HepG2 (cell line): ENCODE results near the gene CASKIN1. TPM values are rescaled to one million over a fixed set of nuclear protein-coding genes. Genes with fewer than 3 reads are reported as not detected.

Experiments used
- ADNP ChIP-seq: sonication (generic); formaldehyde crosslinking; IDR thresholded peaks from 2 replicates; pipeline ENCODE4 v1.4.0; 2020; ENCODE audit warnings: missing genetic modification reagents
- ATF7 ChIP-seq, 2 experiments: fragments of 450-650 bp in 1 of 2; sonication (generic) in 1 of 2; formaldehyde crosslinking in 1 of 2; IDR thresholded peaks; 2 replicates each; pipeline versions ENCODE4 v1.4.0 to v1.6.1; 2016 to 2020; ENCODE audit warnings: antibody characterized with exemption in 1 of 2, mild to moderate bottlenecking in 1 of 2, missing genetic modification reagents in 1 of 2
- CCDC6 ChIP-seq: sonication (generic); formaldehyde crosslinking; IDR thresholded peaks from 2 replicates; pipeline ENCODE4 v1.8.1; 2022; ENCODE audit warnings: mild to moderate bottlenecking, missing genetic modification reagents, moderate library complexity
- GABPA ChIP-seq, 2 experiments: IDR thresholded peaks; 2 replicates each; pipeline ENCODE4 v1.6.1; 2011 to 2016; ENCODE audit warnings: low read depth in 2 of 2, low read length in 1 of 2, missing biosample characterization in 1 of 2, missing genetic modification characterization in 1 of 2
- HNRNPK ChIP-seq: fragments of 200-400 bp; formaldehyde crosslinking; IDR thresholded peaks from 2 replicates; pipeline ENCODE4 v1.6.1; 2018; ENCODE audit warnings: low read length, low read depth, moderate library complexity, mild to moderate bottlenecking; ENCODE audit not compliant: poor library complexity, severe bottlenecking
- IKZF4 ChIP-seq: sonication (generic); formaldehyde crosslinking; IDR thresholded peaks from 2 replicates; pipeline ENCODE4 v1.5.1; 2020; ENCODE audit warnings: borderline replicate concordance, mild to moderate bottlenecking, low read depth, missing genetic modification reagents; ENCODE audit errors: not compliant biosample characterization
- ISL2 ChIP-seq: sonication (generic); formaldehyde crosslinking; IDR thresholded peaks from 2 replicates; pipeline ENCODE4 v1.5.0; 2020; ENCODE audit warnings: missing genetic modification reagents
- MYNN ChIP-seq: sonication (generic); formaldehyde crosslinking; IDR thresholded peaks from 2 replicates; pipeline ENCODE4 v1.4.0; 2020; ENCODE audit warnings: mild to moderate bottlenecking, low read depth, missing genetic modification reagents
- SIX4 ChIP-seq: sonication (generic); formaldehyde crosslinking; IDR thresholded peaks from 2 replicates; pipeline ENCODE4 v1.4.0; 2020; ENCODE audit warnings: missing genetic modification reagents
- SMC3 ChIP-seq: IDR thresholded peaks from 2 replicates; pipeline ENCODE4 v1.6.1; 2011; ENCODE audit warnings: low read length, improper control_type of control experiment
- SP140L ChIP-seq: sonication (generic); formaldehyde crosslinking; IDR thresholded peaks from 2 replicates; pipeline ENCODE4 v1.4.0; 2020; ENCODE audit warnings: missing genetic modification reagents, borderline replicate concordance
- TOPORS ChIP-seq: sonication (generic); formaldehyde crosslinking; IDR thresholded peaks from 2 replicates; pipeline ENCODE4 v1.8.0; 2023; ENCODE audit warnings: mild to moderate bottlenecking, missing genetic modification reagents
- ZBTB7A ChIP-seq: sonication (generic); formaldehyde crosslinking; IDR thresholded peaks from 2 replicates; pipeline ENCODE4 v1.8.0; 2022; ENCODE audit warnings: mild to moderate bottlenecking, missing genetic modification reagents
- ZKSCAN5 ChIP-seq: sonication (generic); formaldehyde crosslinking; IDR thresholded peaks from 2 replicates; pipeline ENCODE4 v1.5.1; 2020; ENCODE audit warnings: mild to moderate bottlenecking, missing genetic modification reagents
- ZNF780A ChIP-seq: sonication (generic); formaldehyde crosslinking; IDR thresholded peaks from 2 replicates; pipeline ENCODE4 v1.8.0; 2022; ENCODE audit warnings: mild to moderate bottlenecking, missing genetic modification reagents, moderate library complexity
- polyA plus RNA-seq, 8 experiments: library from polyadenylated mRNA; depleted of rRNA in 3 of 8; stranded (reverse) in 7 of 8; unstranded in 1 of 8; fragments of >200 nt; fragmentation: Illumina TruSeq in 4 of 8; extraction: Trizol in 4 of 8; gene quantifications; 2 replicates each; pipeline versions ENCODE4 v1.2.1 to v1.2.3, GENCODE V29; 2011 to 2016; ENCODE audit warnings: low read depth in 4 of 8, missing spikeins in 1 of 8, mixed read lengths in 1 of 8; ENCODE audit not compliant: insufficient read depth in 1 of 8
- total RNA-seq, 5 experiments: library from RNA; depleted of rRNA; stranded (reverse); fragments of >200 nt; fragmentation: Illumina TruSeq; extraction: Trizol; gene quantifications; 2 replicates each; pipeline ENCODE4 v1.2.3, GENCODE V29; 2016; ENCODE audit warnings: low read depth in 1 of 5
- TF ChIP-seq, protein P1 (sequence below): sonication (generic); formaldehyde crosslinking; IDR thresholded peaks from 2 replicates; pipeline ENCODE4 v1.4.0; 2020; ENCODE audit warnings: low read depth, missing genetic modification reagents
- TF ChIP-seq, protein P2 (sequence below): sonication (generic); formaldehyde crosslinking; IDR thresholded peaks from 2 replicates; pipeline ENCODE4 v1.8.0; 2022; ENCODE audit warnings: missing genetic modification reagents, low read depth, mild to moderate bottlenecking, borderline replicate concordance
- TF ChIP-seq, protein P3 (sequence below): sonication (generic); formaldehyde crosslinking; IDR thresholded peaks from 2 replicates; pipeline ENCODE4 v1.4.0; 2020; ENCODE audit warnings: missing genetic modification reagents
- TF ChIP-seq, protein P4 (sequence below): sonication (generic); formaldehyde crosslinking; IDR thresholded peaks from 2 replicates; pipeline ENCODE4 v1.9.0; 2022; ENCODE audit warnings: missing genetic modification reagents, mild to moderate bottlenecking, borderline replicate concordance

The CASKIN1 gene
- total and polyA plus RNA-seq, 2 of the 13 experiments (the other 11 are each of a cell fraction or from before 2014, with no cell fraction given) = 1.2 to 2.2 TPM

DNA sequence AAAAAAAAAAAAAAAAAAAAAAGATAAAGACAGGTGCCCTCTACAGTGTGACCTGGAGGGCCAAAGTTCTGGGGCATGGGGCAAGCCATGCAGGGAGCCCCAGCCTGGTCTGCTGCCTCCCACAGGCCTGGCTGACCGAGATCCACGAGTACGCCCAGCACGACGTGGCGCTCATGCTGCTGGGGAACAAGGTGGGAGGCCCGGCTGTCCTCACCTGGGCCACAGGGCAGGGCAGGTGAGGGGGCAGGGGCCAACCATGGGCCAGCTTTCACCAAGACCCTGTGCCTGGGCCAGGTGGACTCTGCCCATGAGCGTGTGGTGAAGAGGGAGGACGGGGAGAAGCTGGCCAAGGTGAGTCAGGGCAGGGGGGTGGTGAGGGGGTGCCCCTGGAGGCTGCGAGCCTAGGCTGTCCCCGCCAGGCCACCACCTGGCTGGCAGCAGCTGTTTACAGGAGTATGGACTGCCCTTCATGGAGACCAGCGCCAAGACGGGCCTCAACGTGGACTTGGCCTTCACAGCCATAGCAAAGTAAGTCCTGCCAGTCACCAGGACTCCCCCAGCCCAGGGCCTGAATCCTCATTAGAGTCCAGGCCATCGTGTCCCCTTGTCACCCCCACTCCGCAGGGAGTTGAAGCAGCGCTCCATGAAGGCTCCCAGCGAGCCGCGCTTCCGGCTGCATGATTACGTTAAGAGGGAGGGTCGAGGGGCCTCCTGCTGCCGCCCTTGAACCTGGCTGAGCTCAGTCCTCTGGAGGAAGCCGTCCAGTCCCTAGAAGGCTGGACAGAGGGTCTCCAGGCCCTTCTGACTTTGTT is 43.5 kb downstream of the CASKIN1 start (continued):
- TF ChIP-seq SIX4 (CRISPR knock-in tag) (no peak), HNRNPK (peak; percentile 13), ZNF780A (CRISPR knock-in tag) (no peak), TOPORS (CRISPR knock-in tag) (no peak), ZBTB7A (CRISPR knock-in tag) (0 out of 2 replicates have a peak, but pooled peaks have one; percentile 59), SMC3 (no peak), ADNP (CRISPR knock-in tag) (no peak), GABPA (IDR thresholded peaks at IDR 0.05; ENCODE audit: low read depth, low read length) (no peak), GABPA (CRISPR knock-in tag; IDR thresholded peaks at IDR 0.05; ENCODE audit: low read depth) (peak; percentile 34; the same call in 1 of the 2 replicates), ZKSCAN5 (no peak), ATF7 (IDR thresholded peaks at IDR 0.05) (no peak), ATF7 (CRISPR knock-in tag; IDR thresholded peaks at IDR 0.05) (no peak), CCDC6 (CRISPR knock-in tag) (0 out of 2 replicates have a peak, but pooled peaks have one; percentile 35), ISL2 (CRISPR knock-in tag) (no peak), IKZF4 (CRISPR knock-in tag) (no peak), MYNN (CRISPR knock-in tag) (no peak), SP140L (CRISPR knock-in tag) (no peak)
- TF ChIP-seq, protein P1, sequence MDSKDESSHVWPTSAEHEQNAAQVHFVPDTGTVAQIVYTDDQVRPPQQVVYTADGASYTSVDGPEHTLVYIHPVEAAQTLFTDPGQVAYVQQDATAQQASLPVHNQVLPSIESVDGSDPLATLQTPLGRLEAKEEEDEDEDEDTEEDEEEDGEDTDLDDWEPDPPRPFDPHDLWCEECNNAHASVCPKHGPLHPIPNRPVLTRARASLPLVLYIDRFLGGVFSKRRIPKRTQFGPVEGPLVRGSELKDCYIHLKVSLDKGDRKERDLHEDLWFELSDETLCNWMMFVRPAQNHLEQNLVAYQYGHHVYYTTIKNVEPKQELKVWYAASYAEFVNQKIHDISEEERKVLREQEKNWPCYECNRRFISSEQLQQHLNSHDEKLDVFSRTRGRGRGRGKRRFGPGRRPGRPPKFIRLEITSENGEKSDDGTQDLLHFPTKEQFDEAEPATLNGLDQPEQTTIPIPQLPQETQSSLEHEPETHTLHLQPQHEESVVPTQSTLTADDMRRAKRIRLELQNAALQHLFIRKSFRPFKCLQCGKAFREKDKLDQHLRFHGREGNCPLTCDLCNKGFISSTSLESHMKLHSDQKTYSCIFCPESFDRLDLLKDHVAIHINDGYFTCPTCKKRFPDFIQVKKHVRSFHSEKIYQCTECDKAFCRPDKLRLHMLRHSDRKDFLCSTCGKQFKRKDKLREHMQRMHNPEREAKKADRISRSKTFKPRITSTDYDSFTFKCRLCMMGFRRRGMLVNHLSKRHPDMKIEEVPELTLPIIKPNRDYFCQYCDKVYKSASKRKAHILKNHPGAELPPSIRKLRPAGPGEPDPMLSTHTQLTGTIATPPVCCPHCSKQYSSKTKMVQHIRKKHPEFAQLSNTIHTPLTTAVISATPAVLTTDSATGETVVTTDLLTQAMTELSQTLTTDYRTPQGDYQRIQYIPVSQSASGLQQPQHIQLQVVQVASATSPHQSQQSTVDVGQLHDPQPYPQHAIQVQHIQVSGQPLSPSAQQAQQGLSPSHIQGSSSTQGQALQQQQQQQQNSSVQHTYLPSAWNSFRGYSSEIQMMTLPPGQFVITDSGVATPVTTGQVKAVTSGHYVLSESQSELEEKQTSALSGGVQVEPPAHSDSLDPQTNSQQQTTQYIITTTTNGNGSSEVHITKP (CRISPR knock-in tag) = no peak
- TF ChIP-seq, protein P2, sequence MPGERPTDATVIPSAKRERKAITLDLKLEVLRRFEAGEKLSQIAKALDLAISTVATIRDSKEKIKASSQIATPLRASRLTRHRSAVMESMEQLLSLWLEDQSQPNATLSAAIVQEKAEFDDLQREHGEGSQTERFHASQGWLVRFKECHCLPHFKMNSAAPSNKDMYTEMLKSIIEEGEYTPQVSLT (CRISPR knock-in tag) = no peak
- TF ChIP-seq, protein P3, sequence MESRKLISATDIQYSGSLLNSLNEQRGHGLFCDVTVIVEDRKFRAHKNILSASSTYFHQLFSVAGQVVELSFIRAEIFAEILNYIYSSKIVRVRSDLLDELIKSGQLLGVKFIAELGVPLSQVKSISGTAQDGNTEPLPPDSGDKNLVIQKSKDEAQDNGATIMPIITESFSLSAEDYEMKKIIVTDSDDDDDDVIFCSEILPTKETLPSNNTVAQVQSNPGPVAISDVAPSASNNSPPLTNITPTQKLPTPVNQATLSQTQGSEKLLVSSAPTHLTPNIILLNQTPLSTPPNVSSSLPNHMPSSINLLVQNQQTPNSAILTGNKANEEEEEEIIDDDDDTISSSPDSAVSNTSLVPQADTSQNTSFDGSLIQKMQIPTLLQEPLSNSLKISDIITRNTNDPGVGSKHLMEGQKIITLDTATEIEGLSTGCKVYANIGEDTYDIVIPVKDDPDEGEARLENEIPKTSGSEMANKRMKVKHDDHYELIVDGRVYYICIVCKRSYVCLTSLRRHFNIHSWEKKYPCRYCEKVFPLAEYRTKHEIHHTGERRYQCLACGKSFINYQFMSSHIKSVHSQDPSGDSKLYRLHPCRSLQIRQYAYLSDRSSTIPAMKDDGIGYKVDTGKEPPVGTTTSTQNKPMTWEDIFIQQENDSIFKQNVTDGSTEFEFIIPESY (CRISPR knock-in tag) = peak; percentile 85
- TF ChIP-seq, protein P4, sequence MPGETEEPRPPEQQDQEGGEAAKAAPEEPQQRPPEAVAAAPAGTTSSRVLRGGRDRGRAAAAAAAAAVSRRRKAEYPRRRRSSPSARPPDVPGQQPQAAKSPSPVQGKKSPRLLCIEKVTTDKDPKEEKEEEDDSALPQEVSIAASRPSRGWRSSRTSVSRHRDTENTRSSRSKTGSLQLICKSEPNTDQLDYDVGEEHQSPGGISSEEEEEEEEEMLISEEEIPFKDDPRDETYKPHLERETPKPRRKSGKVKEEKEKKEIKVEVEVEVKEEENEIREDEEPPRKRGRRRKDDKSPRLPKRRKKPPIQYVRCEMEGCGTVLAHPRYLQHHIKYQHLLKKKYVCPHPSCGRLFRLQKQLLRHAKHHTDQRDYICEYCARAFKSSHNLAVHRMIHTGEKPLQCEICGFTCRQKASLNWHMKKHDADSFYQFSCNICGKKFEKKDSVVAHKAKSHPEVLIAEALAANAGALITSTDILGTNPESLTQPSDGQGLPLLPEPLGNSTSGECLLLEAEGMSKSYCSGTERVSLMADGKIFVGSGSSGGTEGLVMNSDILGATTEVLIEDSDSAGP (CRISPR knock-in tag) = 0 out of 2 replicates have a peak, but pooled peaks have one; percentile 86
